Tibial nerve (tissue), 4 donors: ENCODE results near the gene HK2. TPM values are rescaled to one million over a fixed set of nuclear protein-coding genes. Genes with fewer than 3 reads are reported as not detected.

ENCODE experiments used
- DNase-seq, 2 donors: peaks; one replicate each; pipeline ENCODE4 v3.0.0-alpha.2; 2019; ENCODE audit warnings: low spot score in 2 of 2
- H3K27ac ChIP-seq, 4 donors: fragments of 200-600 bp; sonication (generic) in 3 of 4; one replicate each; pipeline ENCODE4 v1.5.1; 2017 to 2019; ENCODE audit warnings: mild to moderate bottlenecking in 1 of 4
- H3K27me3 ChIP-seq, 2 donors: fragments of 200-600 bp; sonication (generic) in 1 of 2; one replicate each; pipeline versions ENCODE4 v1.5.1 to v1.6.0; 2017 to 2019
- H3K36me3 ChIP-seq, 3 donors: fragments of 200-600 bp; sonication (generic); one replicate each; pipeline ENCODE4 v1.5.1; 2018 to 2019
- H3K4me1 ChIP-seq, 4 donors: fragments of 200-600 bp; sonication (generic) in 3 of 4; one replicate each; pipeline ENCODE4 v1.5.1; 2017 to 2019
- H3K4me3 ChIP-seq, 4 donors: fragments of 200-600 bp; sonication (generic) in 3 of 4; one replicate each; pipeline ENCODE4 v1.5.1; 2017 to 2019; ENCODE audit warnings: mild to moderate bottlenecking in 1 of 4, moderate library complexity in 1 of 4
- H3K9me3 ChIP-seq, 4 donors: fragments of 200-600 bp; sonication (generic) in 3 of 4; one replicate each; pipeline ENCODE4 v1.5.1; 2017 to 2019
- CTCF ChIP-seq, 5 experiments: fragments of 200-600 bp in 3 of 5; fragments of 450-650 bp in 2 of 5; sonication (generic) in 3 of 5; IDR thresholded peaks; one replicate each; pipeline ENCODE4 v1.5.1; 2016 to 2019; ENCODE audit warnings: antibody characterized with exemption in 5 of 5, mild to moderate bottlenecking in 3 of 5, moderate library complexity in 2 of 5
- EP300 ChIP-seq, 2 donors: sonication (generic); formaldehyde crosslinking; IDR thresholded peaks; one replicate each; pipeline ENCODE4 v1.6.1; 2017; ENCODE audit warnings: antibody characterized with exemption in 2 of 2, mild to moderate bottlenecking in 1 of 2
- POLR2A ChIP-seq, 2 donors: fragments of 450-650 bp; IDR thresholded peaks; one replicate each; pipeline ENCODE4 v1.6.1; 2017; ENCODE audit warnings: antibody characterized with exemption in 2 of 2, mild to moderate bottlenecking in 2 of 2, moderate library complexity in 2 of 2
- WGBS, 2 donors: methylation state at CpG; one replicate each; pipeline ENCODE4 v1.1.5; 2018; 5-methylcytosine and 5-hydroxymethylcytosine counted together
- total RNA-seq, 4 donors: library from RNA; depleted of rRNA; stranded (reverse); fragments of >200 nt; gene quantifications; one replicate each; pipeline ENCODE4 v1.1.0, GENCODE V29; 2016

The HK2 gene
- total RNA-seq, 4 donors from 2014 or later, result 6.5 to 13.4 (median 6.7) TPM

- Histone ChIP-seq H3K36me3 (no peaks in the 10 kb centered on the region), H3K27ac (no peak overlapping the region), H3K27me3 (no peaks in the 10 kb centered on the region), H3K4me1 (no peaks in the 10 kb centered on the region), H3K9me3 (no peaks in the 10 kb centered on the region), H3K4me3 (no peak overlapping the region)
- WGBS, 2 donors, result 85 to 91% methylated on average over 6 of the region's 6 CpGs
- no peak for DNase-seq
- TF ChIP-seq POLR2A (IDR thresholded peaks at IDR 0.05), result no peak
- TF ChIP-seq EP300 (IDR thresholded peaks at IDR 0.05), result no peak
- TF ChIP-seq CTCF (IDR thresholded peaks at IDR 0.05), result no peak
These were observed 37.5 kb downstream of the HK2 start for GRCh38 chr2:74871414-74871813.

- no peaks in the 10 kb centered on the region for H3K9me3 ChIP-seq
- H3K4me1 ChIP-seq, result no peaks in the 10 kb centered on the region
- H3K4me3 ChIP-seq, result no peak overlapping the region
- no peak overlapping the region for H3K27ac ChIP-seq
- 65 to 87% methylated on average over 2 of the region's 2 CpGs for WGBS, 2 donors
- no peak for TF ChIP-seq POLR2A (IDR thresholded peaks at IDR 0.05)
- no peak for TF ChIP-seq CTCF (IDR thresholded peaks at IDR 0.05)
- TF ChIP-seq EP300 (IDR thresholded peaks at IDR 0.05), result no peak
- no peaks in the 10 kb centered on the region for H3K36me3 ChIP-seq
- H3K27me3 ChIP-seq, result no peaks in the 10 kb centered on the region
- DNase-seq, result no peak
These were observed 38.5 kb downstream of the HK2 start for GRCh38 chr2:74872389-74872836.

GRCh38 chr2:74873012-74873665 lies 39.2 kb downstream of the HK2 start:
- 83 to 89% methylated on average over 7 of the region's 7 CpGs for WGBS, 2 donors

GRCh38 chr2:74873678-74874640 lies 40.0 kb downstream of the HK2 start:
- no peaks in the 10 kb centered on the region for H3K27me3 ChIP-seq
- H3K27ac ChIP-seq, result peak overlapping the region in 1 of 4 donors; percentile 40
- H3K36me3 ChIP-seq, result peaks cover 0 to 4% (median 0%) of the 10 kb centered on the region in 3 donors
- no peaks in the 10 kb centered on the region for H3K9me3 ChIP-seq
- H3K4me3 ChIP-seq, result no peak overlapping the region
- DNase-seq, result no peak
- 91 to 95% methylated on average over 26 of the region's 26 CpGs for WGBS, 2 donors
- no peak for TF ChIP-seq EP300 (IDR thresholded peaks at IDR 0.05)
- no peak for TF ChIP-seq CTCF (IDR thresholded peaks at IDR 0.05)
- no peak for TF ChIP-seq POLR2A (IDR thresholded peaks at IDR 0.05)
- no peaks in the 10 kb centered on the region for H3K4me1 ChIP-seq

More at GRCh38 chr2:74873012-74873665, 39.2 kb downstream of the HK2 start:
- TF ChIP-seq EP300 (IDR thresholded peaks at IDR 0.05) (no peak), POLR2A (IDR thresholded peaks at IDR 0.05) (no peak), CTCF (IDR thresholded peaks at IDR 0.05) (no peak)
- no peak overlapping the region for H3K27ac ChIP-seq
- no peaks in the 10 kb centered on the region for H3K9me3 ChIP-seq
- no peak overlapping the region for H3K4me3 ChIP-seq
- no peaks in the 10 kb centered on the region for H3K27me3 ChIP-seq
- peaks cover 0 to 4% (median 0%) of the 10 kb centered on the region in 3 donors for H3K36me3 ChIP-seq
- DNase-seq, result no peak
- no peaks in the 10 kb centered on the region for H3K4me1 ChIP-seq
